CD4-positive, alpha-beta T cell treated with Interleukin-4 for 4 hours (primary cell): ENCODE measurements around the gene CDIP1.

ENCODE experiments used
- DNase-seq: peaks from one replicate; pipeline ENCODE4 v3.0.0-alpha.2; 2020

CDIP1 gene

GRCh38 chr16:4513086-4513860 lies 25.3 kb downstream of the CDIP1 start:
- DNase-seq = no peak

- no peak for DNase-seq
These were observed 26.1 kb downstream of the CDIP1 start for GRCh38 chr16:4512473-4512872.

- no peak for DNase-seq
These were observed 27.0 kb downstream of the CDIP1 start for GRCh38 chr16:4511441-4512082.

GRCh38 chr16:4510747-4511426 lies 27.7 kb downstream of the CDIP1 start:
- no peak for DNase-seq

GRCh38 chr16:4510131-4510530 lies 28.4 kb downstream of the CDIP1 start:
- no peak for DNase-seq

DNA sequence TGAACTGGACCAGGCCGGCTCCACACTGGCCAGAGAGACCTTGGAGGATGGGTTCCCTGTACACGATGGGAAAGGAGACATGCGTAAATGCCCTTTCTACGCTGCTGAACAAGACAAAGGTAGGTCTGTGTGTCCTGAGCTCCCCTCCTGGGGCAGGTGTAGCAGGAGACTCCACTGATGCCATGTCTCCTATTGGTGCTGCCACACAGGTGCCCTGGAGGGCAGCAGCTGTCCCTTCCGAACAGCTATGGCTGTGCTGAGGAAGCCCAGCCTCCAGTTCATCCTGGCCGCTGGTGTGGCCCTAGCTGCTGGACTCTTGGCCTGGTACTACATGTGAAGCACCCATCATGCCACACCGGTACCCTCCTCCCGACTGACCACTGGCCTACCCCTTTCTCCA lies 29.2 kb downstream of the CDIP1 start:
- DNase-seq = no peak

DNA sequence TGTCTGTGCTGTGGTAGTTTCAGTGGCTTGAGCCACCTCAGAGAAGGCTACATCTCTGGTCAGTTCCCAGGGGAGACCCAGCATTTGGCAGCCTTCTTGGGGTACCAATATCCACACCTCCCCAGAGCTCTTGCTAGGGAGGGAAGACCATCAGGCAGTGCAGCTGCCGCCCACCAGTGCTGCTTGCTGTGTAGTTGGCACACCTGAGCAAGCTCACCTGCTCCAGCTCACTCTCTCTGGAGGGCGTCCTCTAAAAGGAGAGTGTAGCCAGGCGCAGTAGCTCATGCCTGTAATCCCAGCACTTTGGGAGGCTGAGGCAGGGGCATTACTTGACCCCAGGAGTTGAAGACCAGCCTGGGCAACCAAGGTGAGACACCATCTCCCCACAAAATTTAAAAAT lies 29.8 kb downstream of the CDIP1 start:
- no peak for DNase-seq

DNA sequence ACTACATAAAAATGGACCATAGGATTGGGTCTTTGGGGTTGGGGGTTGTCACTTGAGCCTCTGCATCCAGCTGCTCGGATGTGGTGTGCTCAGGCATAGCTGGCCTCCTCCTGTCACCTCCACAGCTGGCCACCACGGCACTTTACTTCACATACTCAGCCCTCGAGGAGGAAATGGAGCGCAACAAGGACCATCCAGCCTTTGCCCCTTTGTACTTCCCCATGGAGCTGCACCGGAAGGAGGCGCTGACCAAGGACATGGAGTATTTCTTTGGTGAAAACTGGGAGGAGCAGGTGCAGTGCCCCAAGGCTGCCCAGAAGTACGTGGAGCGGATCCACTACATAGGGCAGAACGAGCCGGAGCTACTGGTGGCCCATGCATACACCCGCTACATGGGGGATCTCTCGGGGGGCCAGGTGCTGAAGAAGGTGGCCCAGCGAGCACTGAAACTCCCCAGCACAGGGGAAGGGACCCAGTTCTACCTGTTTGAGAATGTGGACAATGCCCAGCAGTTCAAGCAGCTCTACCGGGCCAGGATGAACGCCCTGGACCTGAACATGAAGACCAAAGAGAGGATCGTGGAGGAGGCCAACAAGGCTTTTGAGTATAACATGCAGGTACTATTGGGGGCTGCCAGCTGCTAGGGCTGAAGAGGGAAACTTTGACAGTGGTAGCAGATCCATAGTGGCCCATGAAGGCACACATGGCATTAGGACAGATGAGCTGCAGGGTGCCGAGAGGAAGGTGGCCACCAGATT lies 30.8 kb downstream of the CDIP1 start:
- no peak for DNase-seq

- peak; percentile 78 for DNase-seq
These were observed 32.1 kb downstream of the CDIP1 start for GRCh38 chr16:4506450-4506849.

DNA sequence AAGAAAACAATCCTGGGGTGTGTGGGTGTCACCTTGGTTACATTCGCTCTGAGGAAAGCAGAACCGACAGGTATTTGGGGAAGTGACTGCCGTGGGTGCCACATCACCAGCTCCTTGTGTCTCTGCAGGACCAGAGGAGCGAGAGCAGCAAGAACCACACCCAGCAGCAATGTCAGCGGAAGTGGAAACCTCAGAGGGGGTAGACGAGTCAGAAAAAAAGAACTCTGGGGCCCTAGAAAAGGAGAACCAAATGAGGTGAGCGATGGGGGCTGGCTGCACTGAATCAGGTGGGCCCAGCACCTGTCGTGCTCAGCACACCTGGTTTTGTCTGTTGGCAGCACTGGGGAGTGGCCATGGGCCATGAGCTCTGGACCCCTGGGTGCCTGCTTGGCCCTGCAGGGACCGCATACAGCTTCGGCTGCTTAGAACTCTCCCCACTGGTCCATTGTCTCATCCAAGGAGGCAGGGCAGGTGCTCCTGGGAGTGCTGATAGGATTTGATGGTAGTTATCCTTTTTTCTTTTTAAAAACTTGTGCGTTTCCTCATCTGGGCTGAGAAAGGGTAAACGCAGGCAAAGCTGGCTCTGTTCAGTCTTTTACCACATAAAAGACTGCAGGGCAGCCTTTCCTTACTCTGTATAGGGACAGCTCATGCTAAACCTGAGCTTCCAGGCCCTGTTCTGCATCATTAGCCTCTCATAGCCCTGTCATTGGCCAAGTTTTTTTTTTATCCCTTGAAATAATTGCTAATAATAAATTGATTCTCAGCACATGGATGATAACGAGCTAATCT lies 33.0 kb downstream of the CDIP1 start:
- DNase-seq = peak; percentile 93

- no peak for DNase-seq
These were observed 37.5 kb downstream of the CDIP1 start for GRCh38 chr16:4501071-4501478.

- no peak for DNase-seq
These were observed 38.3 kb downstream of the CDIP1 start for GRCh38 chr16:4500272-4500671.

GRCh38 chr16:4499196-4499555 lies 39.4 kb downstream of the CDIP1 start:
- no peak for DNase-seq

- no peak for DNase-seq
These were observed 39.9 kb downstream of the CDIP1 start for GRCh38 chr16:4498546-4499195.

DNA sequence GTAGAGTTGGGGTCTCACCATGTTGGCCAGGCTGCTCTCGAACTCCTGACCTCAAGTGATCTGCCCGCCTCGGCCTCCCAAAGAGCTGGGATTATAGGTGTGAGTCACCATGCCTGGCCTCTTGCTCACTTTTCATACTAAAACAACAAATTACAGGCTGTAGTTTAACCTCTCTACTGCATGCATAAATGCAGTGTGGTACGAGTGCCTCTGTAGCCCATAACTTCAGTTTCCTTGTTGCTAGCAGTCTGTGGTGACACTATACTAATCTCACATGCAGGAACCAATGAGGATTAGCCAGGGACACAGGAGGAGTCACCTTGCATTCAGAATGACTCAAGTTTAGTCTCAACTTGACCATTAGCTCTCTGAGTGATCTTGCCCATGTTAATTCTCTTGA lies 42.3 kb downstream of the CDIP1 start:
- DNase-seq = no peak

- DNase-seq = no peak
These were observed 42.8 kb downstream of the CDIP1 start for GRCh38 chr16:4495766-4496165.

- no peak for DNase-seq
These were observed 43.7 kb downstream of the CDIP1 start for GRCh38 chr16:4494746-4495490.

DNA sequence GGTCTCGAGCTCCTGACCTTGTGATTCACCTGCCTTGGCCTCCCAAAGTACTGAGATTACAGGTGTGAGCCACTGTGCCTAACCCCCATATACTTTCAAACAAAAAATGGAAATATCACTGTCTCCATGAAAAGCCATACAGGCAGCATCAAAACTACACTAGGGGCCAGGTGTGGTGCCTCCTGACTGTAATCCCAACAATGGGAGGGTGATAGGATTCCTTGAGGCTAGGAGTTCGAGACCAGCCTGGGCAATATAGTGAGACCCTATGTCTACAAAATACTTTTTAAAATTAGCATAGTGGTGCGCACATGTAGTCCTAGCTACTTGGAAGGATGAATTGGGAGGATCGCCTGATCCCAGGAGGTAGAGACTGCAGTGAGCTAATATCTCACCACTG lies 46.7 kb downstream of the CDIP1 start:
- DNase-seq = no peak

GRCh38 chr16:4489030-4489429 lies 49.5 kb downstream of the CDIP1 start:
- DNase-seq = no peak

- DNase-seq = peak; percentile 42
These were observed 50.0 kb downstream of the CDIP1 start for GRCh38 chr16:4488499-4488967.

- DNase-seq = no peak
These were observed 50.5 kb downstream of the CDIP1 start for GRCh38 chr16:4487955-4488498.
